ENCODE results near the gene CST9.

DNA sequence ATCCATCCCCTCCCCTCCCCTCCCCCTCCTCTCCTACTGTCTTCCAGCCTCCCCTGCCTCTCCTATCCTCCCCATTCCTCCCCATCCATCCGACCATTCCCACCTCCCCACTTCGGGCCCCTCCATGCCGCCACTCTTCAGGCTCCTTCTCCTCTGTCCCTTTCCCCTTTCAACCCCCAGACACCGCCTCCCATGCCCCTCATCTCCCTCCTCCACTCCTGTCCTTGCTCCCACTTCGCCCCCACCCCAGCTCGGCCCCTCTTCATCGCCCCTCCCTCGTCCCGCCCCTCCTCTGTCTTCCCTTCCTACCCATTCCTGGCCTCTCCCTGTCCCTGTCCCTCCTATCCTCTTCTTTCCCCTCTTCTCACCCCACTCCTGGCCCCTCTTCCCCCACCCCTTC, 32.6 kb upstream of the CST9 start:
- TF ChIP-seq EP300 (IDR thresholded peaks at IDR 0.05): no peak
- TF ChIP-seq, protein P1, sequence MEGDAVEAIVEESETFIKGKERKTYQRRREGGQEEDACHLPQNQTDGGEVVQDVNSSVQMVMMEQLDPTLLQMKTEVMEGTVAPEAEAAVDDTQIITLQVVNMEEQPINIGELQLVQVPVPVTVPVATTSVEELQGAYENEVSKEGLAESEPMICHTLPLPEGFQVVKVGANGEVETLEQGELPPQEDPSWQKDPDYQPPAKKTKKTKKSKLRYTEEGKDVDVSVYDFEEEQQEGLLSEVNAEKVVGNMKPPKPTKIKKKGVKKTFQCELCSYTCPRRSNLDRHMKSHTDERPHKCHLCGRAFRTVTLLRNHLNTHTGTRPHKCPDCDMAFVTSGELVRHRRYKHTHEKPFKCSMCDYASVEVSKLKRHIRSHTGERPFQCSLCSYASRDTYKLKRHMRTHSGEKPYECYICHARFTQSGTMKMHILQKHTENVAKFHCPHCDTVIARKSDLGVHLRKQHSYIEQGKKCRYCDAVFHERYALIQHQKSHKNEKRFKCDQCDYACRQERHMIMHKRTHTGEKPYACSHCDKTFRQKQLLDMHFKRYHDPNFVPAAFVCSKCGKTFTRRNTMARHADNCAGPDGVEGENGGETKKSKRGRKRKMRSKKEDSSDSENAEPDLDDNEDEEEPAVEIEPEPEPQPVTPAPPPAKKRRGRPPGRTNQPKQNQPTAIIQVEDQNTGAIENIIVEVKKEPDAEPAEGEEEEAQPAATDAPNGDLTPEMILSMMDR (IDR thresholded peaks at IDR 0.05): no peak
- TF ChIP-seq POLR2A (IDR thresholded peaks at IDR 0.05; ENCODE audit: low read depth): no peak

Measured in esophagus muscularis mucosa (tissue), 4 donors.